HL-60/S4 treated with retinoic acid at 250 ng/mL for 4 days and 3 days (cell line): ENCODE measurements around the gene MDH1.
"Not testable (repeated sequence)": the region's sequence is repeated elsewhere in the genome, so short reads cannot be mapped to it uniquely, and the experiment has no call there.

Source experiments
- in situ Hi-C: fragments of 300-500 bp; cut with MboI; formaldehyde crosslinking; loops from 2 replicates; pipeline ENCODE4 v1.7.0; 2022; ENCODE audit warnings: low sequenced_read_pairs

MDH1 gene

DNA sequence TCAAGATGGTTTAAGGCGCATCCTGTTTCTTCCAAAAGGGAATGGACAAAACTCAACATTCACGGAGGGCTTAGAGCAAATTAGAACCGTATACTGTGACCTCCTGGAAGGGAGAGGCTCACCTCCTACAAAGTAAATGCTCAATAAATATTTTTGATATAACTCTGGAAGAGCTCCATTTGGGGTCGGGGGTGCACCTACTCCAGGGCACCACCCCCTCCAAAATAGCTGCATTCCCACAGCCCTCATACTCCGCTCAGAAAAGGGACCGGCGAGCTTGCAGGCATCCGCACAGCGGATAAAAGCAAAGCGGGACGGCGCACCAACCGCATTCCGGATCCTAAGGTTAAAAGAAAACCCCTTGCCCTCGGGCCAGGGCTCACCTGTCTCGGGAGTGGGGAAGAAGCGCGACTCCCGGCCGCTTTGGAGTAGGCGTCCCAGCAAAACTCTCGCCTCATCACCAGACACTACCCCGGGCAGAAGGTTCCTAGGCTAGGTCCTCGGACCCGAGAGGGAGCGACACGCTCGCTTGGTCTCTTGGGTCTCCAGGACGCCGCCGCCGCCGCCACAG lies 864 bp upstream of the MDH1 start:
- in situ Hi-C loops, result no loop called here

GRCh38 chr2:63589148-63589958 lies 590 bp downstream of the MDH1 start:
- in situ Hi-C loops, result no loop called here

DNA sequence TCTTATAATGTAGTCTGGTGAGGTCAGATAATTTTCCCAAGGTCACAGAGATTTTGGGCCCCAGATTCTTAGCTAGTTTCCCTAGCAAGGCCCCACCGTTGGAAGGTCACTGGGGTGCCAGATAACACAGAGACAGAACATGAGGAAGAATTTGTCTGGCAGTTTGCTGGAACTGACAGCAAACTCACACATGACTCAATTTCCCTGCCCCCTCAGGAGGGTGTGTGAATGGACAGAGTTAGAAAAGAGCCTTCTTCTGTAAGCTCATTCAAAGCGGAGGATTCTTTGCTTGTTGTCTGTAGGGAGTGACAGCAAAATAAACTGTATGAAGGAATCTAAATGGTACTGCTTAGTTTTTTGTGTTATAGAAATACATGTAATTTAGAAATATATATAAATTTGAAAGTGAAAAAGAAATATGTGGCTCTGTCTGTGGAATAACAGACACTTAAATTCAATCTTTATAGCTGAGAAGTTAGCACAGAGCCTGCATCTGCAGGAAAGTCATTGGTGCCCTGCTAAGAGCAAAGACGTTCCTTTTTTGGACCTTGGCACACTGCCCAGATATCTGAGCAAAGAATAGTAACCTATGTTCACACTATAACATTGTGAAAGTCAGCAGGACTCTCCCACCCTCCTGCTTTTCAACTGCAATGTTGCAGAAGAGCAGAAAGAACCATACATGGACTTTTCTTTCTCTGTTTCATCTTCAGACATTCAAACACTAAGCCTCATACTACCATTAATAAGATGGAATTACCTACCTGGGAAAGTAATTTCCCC lies 2.1 kb downstream of the MDH1 start:
- in situ Hi-C loops, result no loop called here

- in situ Hi-C loops, result no loop called here
These were observed 2.9 kb downstream of the MDH1 start for GRCh38 chr2:63591566-63592175.

DNA sequence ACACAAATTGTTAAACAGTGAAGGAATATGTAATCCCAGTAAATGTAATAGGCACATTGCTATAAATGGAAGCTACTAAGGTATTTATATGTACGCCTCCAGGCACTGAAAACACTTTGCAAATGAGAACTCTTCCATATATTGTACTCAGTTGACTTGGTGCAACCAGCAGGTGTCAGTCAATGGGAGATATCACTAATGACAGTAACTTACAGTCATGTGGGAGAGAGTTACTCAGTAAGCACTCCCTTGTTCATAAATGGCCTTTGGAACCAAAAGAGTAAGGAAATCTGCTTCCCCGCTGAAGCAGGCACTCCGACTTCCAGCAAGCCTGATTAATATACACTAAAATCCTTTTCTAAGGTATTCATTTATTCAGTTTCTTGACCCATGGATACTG lies 5.9 kb downstream of the MDH1 start:
- in situ Hi-C loops, result no loop called here

DNA sequence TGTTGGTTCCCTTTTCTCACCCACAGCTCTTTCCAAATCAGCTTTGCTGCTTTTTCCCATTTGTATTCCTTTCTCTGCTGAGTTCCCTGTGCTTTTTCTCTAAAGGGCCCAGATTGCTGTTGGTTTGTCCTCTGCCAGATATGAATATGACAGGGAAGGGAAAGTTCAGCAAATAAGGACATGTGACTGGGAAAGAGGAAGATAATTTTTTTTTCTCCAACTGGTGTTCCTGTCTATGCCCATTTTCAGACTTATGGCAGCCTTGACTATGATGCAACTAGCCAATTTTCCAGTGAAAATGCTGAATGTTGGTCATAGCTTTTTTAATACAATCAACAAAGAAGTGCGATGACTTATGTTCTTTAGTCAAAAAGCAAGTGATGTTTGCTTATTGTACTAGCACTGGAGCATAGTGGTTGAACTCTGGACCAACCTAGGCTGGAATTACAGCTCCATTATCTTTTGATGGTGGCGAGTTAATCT lies 7.7 kb downstream of the MDH1 start:
- in situ Hi-C loops, result no loop called here

GRCh38 chr2:63598981-63599380 lies 10.2 kb downstream of the MDH1 start:
- in situ Hi-C loops, result no loop called here

DNA sequence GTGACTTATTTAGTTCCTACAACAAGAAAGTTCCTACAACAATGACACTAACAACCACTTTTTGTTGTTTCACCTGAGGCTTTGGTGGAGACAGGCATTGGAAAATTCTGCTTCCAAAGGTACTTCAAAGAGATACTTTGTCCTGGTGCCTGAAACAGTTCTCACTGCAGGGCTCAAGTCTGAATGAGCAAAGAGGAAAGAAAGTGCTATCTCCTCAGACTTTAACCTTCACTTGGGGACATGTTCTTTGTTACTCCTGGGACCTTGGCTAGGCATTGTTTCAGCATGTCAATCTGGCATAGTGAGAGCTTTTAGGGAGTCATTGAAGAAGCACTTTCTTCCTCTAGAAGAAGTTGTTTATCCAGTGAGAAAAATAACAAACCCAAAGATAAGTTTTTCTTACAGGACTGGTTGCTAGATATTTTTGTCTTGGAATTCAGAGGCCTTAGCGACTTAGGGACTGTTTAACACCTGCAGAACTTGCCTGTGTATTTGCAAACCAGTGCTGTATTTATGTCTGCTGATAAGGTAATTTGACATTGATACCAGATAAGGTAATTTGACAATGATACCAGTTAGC lies 12.2 kb downstream of the MDH1 start:
- in situ Hi-C loops, result no loop called here

- in situ Hi-C loops, result no loop called here
These were observed 15.9 kb downstream of the MDH1 start for GRCh38 chr2:63604666-63605065.

GRCh38 chr2:63608865-63609264 lies 20.1 kb downstream of the MDH1 start:
- in situ Hi-C loops, result not testable (repeated sequence)

- in situ Hi-C loops, result no loop called here
These were observed 21.8 kb downstream of the MDH1 start for GRCh38 chr2:63610525-63610924.

- in situ Hi-C loops, result no loop called here
These were observed 24.7 kb downstream of the MDH1 start for GRCh38 chr2:63613391-63613901.

DNA sequence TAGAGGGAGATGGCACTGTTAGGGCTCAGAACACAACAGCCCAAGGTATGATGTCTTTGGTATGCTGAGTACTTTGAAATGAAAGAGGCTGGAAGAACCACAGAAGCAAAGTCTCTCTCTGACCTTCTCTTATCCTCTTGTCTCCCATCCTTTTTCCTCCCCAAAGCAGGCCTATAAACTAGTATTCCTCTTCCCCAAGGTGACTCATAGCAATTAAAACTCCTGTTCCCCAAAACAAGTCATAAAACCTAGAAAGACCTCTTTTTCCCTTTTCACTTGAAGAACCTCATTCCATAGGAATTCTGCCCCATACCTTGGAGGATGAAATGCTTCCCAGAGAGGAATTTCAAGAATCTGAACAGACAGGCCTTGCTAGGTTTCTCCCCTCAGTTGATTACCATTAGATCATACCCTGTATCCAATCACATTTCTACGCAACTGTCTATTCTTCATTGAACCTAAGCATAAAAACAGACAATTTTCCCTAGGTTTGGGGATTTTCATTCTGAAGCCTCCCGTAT lies 25.7 kb downstream of the MDH1 start:
- in situ Hi-C loops, result no loop called here

GRCh38 chr2:63614983-63615945 lies 26.5 kb downstream of the MDH1 start:
- in situ Hi-C loops, result no loop called here

- in situ Hi-C loops, result no loop called here
These were observed 28.6 kb downstream of the MDH1 start for GRCh38 chr2:63617366-63617765.

DNA sequence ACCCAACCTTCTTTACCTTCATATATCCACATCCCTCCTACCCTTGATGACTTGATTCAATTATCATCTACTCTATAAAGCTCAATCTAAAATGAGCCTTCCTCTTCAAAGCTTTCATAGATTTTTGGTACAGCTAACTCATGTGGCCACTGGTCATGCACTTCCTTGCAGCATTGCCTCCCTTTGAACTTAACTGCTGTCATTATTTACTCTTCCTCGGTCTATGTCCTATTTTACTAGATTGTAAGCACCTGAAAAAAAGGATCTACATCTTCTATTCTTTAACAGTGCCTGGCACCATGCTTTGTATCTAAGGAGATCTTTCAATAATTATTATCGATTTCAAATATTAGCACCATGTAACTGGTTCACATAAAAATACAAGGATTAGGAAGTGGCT lies 30.6 kb downstream of the MDH1 start:
- in situ Hi-C loops, result no loop called here

DNA sequence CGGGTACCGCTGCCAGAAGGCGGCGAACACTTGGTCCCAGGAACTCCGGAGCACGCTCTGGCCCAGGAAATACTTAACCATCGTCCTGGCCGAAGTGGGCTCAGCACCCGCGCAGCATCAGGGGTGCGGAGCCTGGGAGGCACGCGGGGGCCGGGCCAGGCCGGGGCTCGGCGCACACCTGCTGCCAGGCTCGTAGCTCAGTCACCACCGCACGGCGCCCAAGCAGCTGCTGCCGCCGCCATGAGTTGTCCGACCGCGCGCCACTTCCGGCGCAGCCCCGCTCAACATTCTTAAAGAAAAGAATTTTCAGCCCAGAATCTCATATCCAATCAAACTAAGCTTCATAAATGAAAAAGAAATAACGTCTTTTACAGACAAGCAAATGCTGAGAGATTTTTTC lies 34.0 kb downstream of the MDH1 start:
- in situ Hi-C loops, result no loop called here

- in situ Hi-C loops, result not testable (repeated sequence)
These were observed 35.0 kb downstream of the MDH1 start for GRCh38 chr2:63623763-63624162.

DNA sequence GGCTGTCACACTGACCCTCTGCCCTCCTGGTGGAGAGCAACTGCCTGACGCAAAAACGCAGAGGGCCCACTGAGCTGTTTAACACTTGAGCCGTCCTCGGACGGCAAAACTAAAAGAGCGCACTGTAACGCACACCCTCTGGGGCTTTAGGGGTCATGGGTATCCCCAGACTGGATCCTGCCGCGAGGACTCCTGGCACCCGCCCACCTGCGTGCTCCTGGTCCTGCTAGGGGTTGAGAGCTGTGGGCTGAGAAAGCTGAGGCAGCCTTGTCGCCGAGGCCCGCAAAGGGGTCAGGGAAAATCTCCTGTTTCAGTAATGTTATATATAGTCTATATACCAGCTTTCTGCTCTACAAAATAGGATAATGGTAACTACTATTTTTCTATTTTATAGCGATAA lies 39.1 kb downstream of the MDH1 start:
- in situ Hi-C loops, result no loop called here
